Stomach smooth muscle (tissue), 2 donors: ENCODE measurements around the gene MAP3K5.

ENCODE experiments used
- H3K27ac ChIP-seq: one replicate; pipeline ENCODE4 v1.7.0; 2013; ENCODE audit warnings: mild to moderate bottlenecking, low read length, inconsistent platforms
- H3K27me3 ChIP-seq, 2 donors: one replicate each; pipeline ENCODE4 v1.7.0; 2013; ENCODE audit warnings: low read length in 2 of 2; ENCODE audit not compliant: insufficient read depth in 2 of 2, control insufficient read depth in 1 of 2
- H3K36me3 ChIP-seq, 2 donors: one replicate each; pipeline ENCODE4 v1.7.0; 2013; ENCODE audit warnings: low read length in 2 of 2; ENCODE audit not compliant: control insufficient read depth in 2 of 2, insufficient read depth in 2 of 2
- H3K4me1 ChIP-seq: one replicate; pipeline ENCODE4 v1.7.0; 2013; ENCODE audit warnings: low read length; ENCODE audit not compliant: control insufficient read depth, insufficient read depth
- H3K4me3 ChIP-seq, 2 donors: one replicate each; pipeline ENCODE4 v1.7.0; 2013; ENCODE audit warnings: low read length in 2 of 2
- H3K9ac ChIP-seq, 2 donors: one replicate each; pipeline ENCODE4 v1.7.0; 2013; ENCODE audit warnings: low read length in 2 of 2, mild to moderate bottlenecking in 1 of 2
- H3K9me3 ChIP-seq, 2 donors: one replicate each; pipeline ENCODE4 v1.7.0; 2013; ENCODE audit warnings: low read length in 2 of 2; ENCODE audit not compliant: control insufficient read depth in 2 of 2
- donor health status: healthy.
- donor health status: Pancreatic carcinoma.

MAP3K5 gene

GRCh38 chr6:136676075-136676474 lies 116.2 kb downstream of the MAP3K5 start:
- no peak overlapping the region for H3K27ac ChIP-seq
- no peaks in the 10 kb centered on the region for H3K27me3 ChIP-seq
- H3K9ac ChIP-seq = no peak overlapping the region
- no peak overlapping the region for H3K4me3 ChIP-seq
- H3K36me3 ChIP-seq = peaks cover 0 to 4% of the 10 kb centered on the region in 2 donors
- no peaks in the 10 kb centered on the region for H3K4me1 ChIP-seq
- H3K9me3 ChIP-seq = no peaks in the 10 kb centered on the region

GRCh38 chr6:136673571-136673970 lies 118.7 kb downstream of the MAP3K5 start:
- H3K9ac ChIP-seq = no peak overlapping the region
- H3K9me3 ChIP-seq = no peaks in the 10 kb centered on the region
- no peak overlapping the region for H3K4me3 ChIP-seq
- no peaks in the 10 kb centered on the region for H3K4me1 ChIP-seq
- peaks cover 0 to 4% of the 10 kb centered on the region in 2 donors for H3K36me3 ChIP-seq
- no peaks in the 10 kb centered on the region for H3K27me3 ChIP-seq
- no peak overlapping the region for H3K27ac ChIP-seq

GRCh38 chr6:136672144-136672543 lies 120.1 kb downstream of the MAP3K5 start:
- Histone ChIP-seq H3K9me3 (no peaks in the 10 kb centered on the region), H3K4me1 (no peaks in the 10 kb centered on the region)

DNA sequence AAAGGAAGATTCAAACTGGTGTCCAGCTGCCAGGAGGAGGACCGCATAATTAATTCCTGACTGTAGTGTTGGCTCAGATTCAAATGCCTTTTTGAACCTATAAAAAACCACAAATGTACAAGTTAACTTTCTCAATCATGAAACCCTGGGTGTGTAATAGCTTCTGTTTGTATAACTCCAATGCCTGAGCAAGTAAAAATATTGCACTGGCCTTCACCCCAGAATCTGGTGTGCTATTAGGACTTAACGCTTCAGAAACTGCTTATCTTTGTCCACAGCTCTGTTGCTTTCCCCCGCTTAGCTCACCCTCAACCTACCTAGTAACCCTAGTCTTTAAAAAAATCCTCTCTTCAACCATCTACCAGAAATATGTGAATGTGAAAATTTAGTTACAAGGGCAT lies 123.0 kb downstream of the MAP3K5 start:
- no peak overlapping the region for H3K27ac ChIP-seq
- H3K9ac ChIP-seq = no peak overlapping the region

More at GRCh38 chr6:136672144-136672543, 120.1 kb downstream of the MAP3K5 start:
- no peaks in the 10 kb centered on the region for H3K27me3 ChIP-seq
- no peaks in the 10 kb centered on the region for H3K36me3 ChIP-seq
- no peak overlapping the region for H3K4me3 ChIP-seq
- H3K27ac ChIP-seq = no peak overlapping the region
- no peak overlapping the region for H3K9ac ChIP-seq

DNA sequence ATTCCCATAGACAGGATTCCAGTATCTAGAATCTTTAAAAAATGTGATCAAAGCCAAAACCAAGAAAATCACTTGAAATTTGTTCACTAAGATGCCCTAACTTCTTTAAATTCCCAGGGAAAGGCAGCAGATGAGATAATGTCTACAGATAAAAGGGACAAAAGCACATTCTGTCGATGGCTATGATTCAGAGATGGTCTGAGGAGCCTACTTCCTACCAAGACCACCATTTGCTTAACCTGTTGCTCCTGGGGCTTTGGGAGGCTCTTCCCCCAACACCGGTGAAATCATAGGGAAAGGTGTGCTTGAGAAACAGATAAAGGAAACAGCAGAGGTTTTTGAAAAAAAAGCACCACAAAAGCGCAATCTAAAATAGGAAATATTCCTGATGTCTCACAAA lies 123.7 kb downstream of the MAP3K5 start:
- Histone ChIP-seq H3K4me1 (no peaks in the 10 kb centered on the region), H3K9ac (no peak overlapping the region), H3K27me3 (no peaks in the 10 kb centered on the region), H3K36me3 (no peaks in the 10 kb centered on the region), H3K27ac (no peak overlapping the region), H3K9me3 (no peaks in the 10 kb centered on the region), H3K4me3 (no peak overlapping the region)

More for the DNA sequence above, 123.0 kb downstream of the MAP3K5 start:
- H3K4me3 ChIP-seq = no peak overlapping the region
- H3K36me3 ChIP-seq = no peaks in the 10 kb centered on the region
- H3K4me1 ChIP-seq = no peaks in the 10 kb centered on the region
- no peaks in the 10 kb centered on the region for H3K9me3 ChIP-seq
- no peaks in the 10 kb centered on the region for H3K27me3 ChIP-seq

GRCh38 chr6:136666041-136666440 lies 126.2 kb downstream of the MAP3K5 start:
- no peaks in the 10 kb centered on the region for H3K9me3 ChIP-seq
- H3K4me3 ChIP-seq = no peak overlapping the region
- no peaks in the 10 kb centered on the region for H3K27me3 ChIP-seq
- H3K27ac ChIP-seq = no peak overlapping the region
- H3K4me1 ChIP-seq = no peaks in the 10 kb centered on the region
- H3K36me3 ChIP-seq = no peaks in the 10 kb centered on the region
- no peak overlapping the region for H3K9ac ChIP-seq

- Histone ChIP-seq H3K4me3 (no peak overlapping the region), H3K4me1 (no peaks in the 10 kb centered on the region), H3K27me3 (no peaks in the 10 kb centered on the region), H3K36me3 (peaks cover 0 to 3% of the 10 kb centered on the region in 2 donors), H3K9me3 (no peaks in the 10 kb centered on the region), H3K27ac (no peak overlapping the region), H3K9ac (no peak overlapping the region)
These were observed 129.7 kb downstream of the MAP3K5 start for GRCh38 chr6:136662347-136663237.

GRCh38 chr6:136660727-136661126 lies 131.6 kb downstream of the MAP3K5 start:
- peaks cover 0 to 3% of the 10 kb centered on the region in 2 donors for H3K36me3 ChIP-seq
- no peaks in the 10 kb centered on the region for H3K27me3 ChIP-seq
- H3K4me1 ChIP-seq = no peaks in the 10 kb centered on the region
- no peak overlapping the region for H3K4me3 ChIP-seq
- H3K27ac ChIP-seq = no peak overlapping the region
- no peak overlapping the region for H3K9ac ChIP-seq
- no peaks in the 10 kb centered on the region for H3K9me3 ChIP-seq

DNA sequence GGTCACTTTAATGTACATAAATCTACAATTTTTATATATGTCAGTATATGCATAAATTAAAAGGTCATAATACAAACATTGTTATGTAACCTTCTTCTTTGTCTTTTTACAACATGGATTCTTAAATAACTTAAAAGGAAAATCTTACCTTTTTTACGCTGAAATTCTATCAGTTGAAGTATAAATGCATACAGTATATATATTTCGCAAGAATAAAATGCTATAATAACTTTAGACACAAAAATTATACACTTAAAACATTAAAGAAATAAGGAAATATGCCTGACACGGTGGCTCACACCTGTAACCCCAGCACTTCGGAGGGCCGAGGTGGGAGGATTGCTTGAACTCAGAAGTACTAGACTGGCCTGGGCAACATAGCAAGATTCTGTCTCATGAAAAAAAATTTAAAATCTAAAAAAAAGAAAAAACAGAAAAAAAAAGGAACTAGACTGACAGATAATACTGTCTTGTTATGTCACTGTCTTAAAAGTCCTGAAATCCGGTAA lies 132.2 kb downstream of the MAP3K5 start:
- Histone ChIP-seq H3K9me3 (no peaks in the 10 kb centered on the region), H3K4me3 (no peak overlapping the region), H3K4me1 (no peaks in the 10 kb centered on the region), H3K9ac (no peak overlapping the region), H3K27ac (no peak overlapping the region), H3K36me3 (peaks cover 0 to 3% of the 10 kb centered on the region in 2 donors), H3K27me3 (no peaks in the 10 kb centered on the region)

DNA sequence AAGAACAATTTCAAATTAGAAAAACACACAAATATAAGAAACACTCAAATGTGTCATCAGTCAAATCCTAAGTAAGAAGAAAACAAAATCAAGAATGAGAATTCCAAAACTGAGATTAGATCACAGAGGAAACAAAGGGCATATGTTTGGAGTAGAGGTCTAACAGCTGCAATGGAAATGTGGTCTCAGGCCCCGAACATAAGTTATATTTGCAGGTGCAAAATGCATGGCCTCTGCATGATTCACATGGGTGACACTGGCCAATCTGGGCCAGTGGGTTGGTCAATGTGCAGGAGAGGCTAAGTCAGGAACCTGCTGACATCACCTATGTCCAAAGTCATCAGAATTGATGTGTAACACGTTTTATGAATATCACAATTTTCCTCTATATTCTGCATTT lies 133.6 kb downstream of the MAP3K5 start:
- no peaks in the 10 kb centered on the region for H3K9me3 ChIP-seq
- peaks cover 0 to 3% of the 10 kb centered on the region in 2 donors for H3K36me3 ChIP-seq
- H3K27ac ChIP-seq = no peak overlapping the region
- no peak overlapping the region for H3K9ac ChIP-seq
- no peaks in the 10 kb centered on the region for H3K27me3 ChIP-seq
- H3K4me3 ChIP-seq = no peak overlapping the region
- H3K4me1 ChIP-seq = no peaks in the 10 kb centered on the region

DNA sequence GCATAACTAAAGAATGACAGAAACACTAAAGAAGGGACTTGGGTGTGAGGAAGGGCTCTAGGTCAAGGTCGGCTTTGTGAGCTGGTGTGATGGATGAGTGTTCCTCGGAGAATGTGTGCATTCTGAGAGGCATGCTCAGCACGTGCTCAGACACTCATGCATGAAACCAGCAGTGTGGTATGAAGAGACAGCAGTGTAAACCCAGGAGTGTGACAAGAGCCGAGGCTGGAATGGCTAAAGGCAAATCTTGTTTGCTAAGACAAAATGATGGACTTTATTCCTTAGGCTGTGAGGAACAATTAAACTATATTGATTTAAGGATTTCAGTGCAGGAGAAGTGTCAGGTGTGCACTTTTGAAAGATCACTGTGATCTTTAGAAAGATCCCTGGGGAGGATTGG lies 134.6 kb downstream of the MAP3K5 start:
- H3K27ac ChIP-seq = no peak overlapping the region
- H3K9me3 ChIP-seq = no peaks in the 10 kb centered on the region
- H3K4me1 ChIP-seq = no peaks in the 10 kb centered on the region
- peaks cover 0 to 3% of the 10 kb centered on the region in 2 donors for H3K36me3 ChIP-seq
- H3K4me3 ChIP-seq = no peak overlapping the region
- no peaks in the 10 kb centered on the region for H3K27me3 ChIP-seq
- H3K9ac ChIP-seq = no peak overlapping the region
